H1 (cell line): ENCODE measurements around the gene SLC9A2. TPM values are rescaled to one million over a fixed set of nuclear protein-coding genes. Genes with fewer than 3 reads are reported as not detected.

Source experiments
- GABPA ChIP-seq: IDR thresholded peaks from 2 replicates; pipeline ENCODE4 v1.6.1; 2011; ENCODE audit warnings: mild to moderate bottlenecking, low read length, moderate library complexity, borderline replicate concordance; ENCODE audit not compliant: insufficient read depth
- RAD21 ChIP-seq, 2 experiments: IDR thresholded peaks in 1 of 2; conservative IDR thresholded peaks in 1 of 2; 2 replicates each; pipeline ENCODE4 v1.6.1; 2011; ENCODE audit warnings: low read depth in 2 of 2, low read length in 2 of 2, improper control_type of control experiment in 1 of 2, inconsistent platforms in 1 of 2, mild to moderate bottlenecking in 1 of 2, moderate library complexity in 1 of 2
- polyA plus RNA-seq, 7 experiments: library from polyadenylated mRNA; depleted of rRNA in 3 of 7; stranded (reverse) in 5 of 7; unstranded in 2 of 7; fragments of >200 nt in 5 of 7; fragments of 200-250 nt in 2 of 7; gene quantifications; 1 replicate in 5 of 7; 2 replicates in 1 of 7; 4 replicates in 1 of 7; pipeline versions ENCODE4 v1.2.1 to v1.2.3, GENCODE V29; 2011 to 2013; ENCODE audit warnings: missing spikeins in 2 of 7, mixed read lengths in 2 of 7
- total RNA-seq: library from RNA; stranded (reverse); fragmentation: NEBNext Ultra II Directional; extraction: Animal tissue kit (Norgen Biotek cat#: 25700); gene quantifications from 2 replicates; pipeline ENCODE4 v1.2.1, GENCODE V29; 2021

Gene SLC9A2
- total and polyA plus RNA-seq, 2 of the 8 experiments (the other 6 are each of a cell fraction or from before 2014, with no cell fraction given), result 0.06 to 0.13 TPM

- peak; percentile 70 to 75 for TF ChIP-seq RAD21 (IDR thresholded peaks at IDR 0.05 in 1 of 2, conservative IDR thresholded peaks at IDR 0.05 in 1 of 2; ENCODE audit: low read depth in 2 of 2, low read length in 2 of 2)
- no peak for TF ChIP-seq GABPA
Observed at GRCh38 chr2:102703748-102704147, 84.4 kb downstream of the SLC9A2 start (continued).
